ENCODE data around the gene RRAD. TPM values are rescaled to one million over a fixed set of nuclear protein-coding genes. Genes with fewer than 3 reads are reported as not detected.

The RRAD gene
- total and polyA plus RNA-seq, 2 of the 4 experiments (the other 2 are of a cell fraction) = 1.3 to 2.1 TPM

DNA sequence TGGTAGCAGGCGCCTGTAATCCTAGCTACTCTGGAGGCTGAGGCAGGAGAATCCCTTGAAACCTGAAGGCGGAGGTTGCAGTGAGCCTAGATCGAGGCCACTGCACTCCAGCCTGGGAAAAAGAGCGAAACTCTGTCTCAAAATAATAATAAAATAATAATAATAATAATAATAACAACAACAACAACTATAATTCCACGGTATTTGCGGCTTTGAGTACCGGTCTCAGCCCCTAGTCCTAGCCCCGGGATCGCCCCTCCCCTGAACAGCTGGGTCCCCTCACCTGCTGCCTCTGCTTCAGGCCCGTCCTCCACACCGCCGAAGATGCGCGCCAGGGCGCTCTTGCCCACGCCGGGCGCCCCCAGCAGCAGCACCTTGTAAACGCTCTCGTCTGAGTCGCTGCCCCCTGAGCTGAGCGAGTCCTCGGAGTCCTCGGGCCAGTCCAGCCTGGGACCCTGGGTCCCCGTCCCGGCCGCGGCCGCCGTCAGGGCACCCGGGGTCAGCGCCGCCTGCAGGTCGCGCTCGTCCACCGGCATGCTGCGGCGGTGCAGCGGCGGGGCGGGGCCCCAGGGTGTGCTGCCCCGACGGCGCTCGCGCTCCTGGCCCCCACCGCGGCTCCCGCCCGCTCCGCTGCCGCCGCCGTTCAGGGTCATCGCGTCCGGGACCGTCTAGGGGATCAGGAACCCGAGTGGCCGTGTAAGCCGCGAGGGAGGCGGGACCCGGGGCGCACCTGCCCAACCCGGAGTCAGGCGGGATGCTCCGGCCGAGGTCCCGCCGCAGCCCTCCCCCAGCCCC lies 611 bp downstream of the RRAD start:
- H3K14ac ChIP-seq (replicated peaks; ENCODE audit: low read depth, low read length) = no peak overlapping the region
- H3K36me3 ChIP-seq (ENCODE audit: control insufficient read depth, insufficient read depth, low read length) = no peaks in the 10 kb centered on the region
- peak overlapping the region; percentile 60 for H3K4me2 ChIP-seq (ENCODE audit: low read depth, low read length)
- DNase-seq (no peak), ATAC-seq (ENCODE audit: low read depth) (peak; percentile 48)
- no TSS peak for BruUV-seq (replicated peaks)
- H3K9ac ChIP-seq (ENCODE audit: low read depth, low read length) = no peak overlapping the region
- peak; percentile 19; the same call in 1 of the 2 replicates for TF ChIP-seq SMC3 (IDR thresholded peaks at IDR 0.05; ENCODE audit: low read depth, low read length)
- TF ChIP-seq, protein P1, sequence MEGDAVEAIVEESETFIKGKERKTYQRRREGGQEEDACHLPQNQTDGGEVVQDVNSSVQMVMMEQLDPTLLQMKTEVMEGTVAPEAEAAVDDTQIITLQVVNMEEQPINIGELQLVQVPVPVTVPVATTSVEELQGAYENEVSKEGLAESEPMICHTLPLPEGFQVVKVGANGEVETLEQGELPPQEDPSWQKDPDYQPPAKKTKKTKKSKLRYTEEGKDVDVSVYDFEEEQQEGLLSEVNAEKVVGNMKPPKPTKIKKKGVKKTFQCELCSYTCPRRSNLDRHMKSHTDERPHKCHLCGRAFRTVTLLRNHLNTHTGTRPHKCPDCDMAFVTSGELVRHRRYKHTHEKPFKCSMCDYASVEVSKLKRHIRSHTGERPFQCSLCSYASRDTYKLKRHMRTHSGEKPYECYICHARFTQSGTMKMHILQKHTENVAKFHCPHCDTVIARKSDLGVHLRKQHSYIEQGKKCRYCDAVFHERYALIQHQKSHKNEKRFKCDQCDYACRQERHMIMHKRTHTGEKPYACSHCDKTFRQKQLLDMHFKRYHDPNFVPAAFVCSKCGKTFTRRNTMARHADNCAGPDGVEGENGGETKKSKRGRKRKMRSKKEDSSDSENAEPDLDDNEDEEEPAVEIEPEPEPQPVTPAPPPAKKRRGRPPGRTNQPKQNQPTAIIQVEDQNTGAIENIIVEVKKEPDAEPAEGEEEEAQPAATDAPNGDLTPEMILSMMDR (conservative IDR thresholded peaks at IDR 0.05; ENCODE audit: low read depth, low read length) = peak; percentile 37
- TF ChIP-seq RAD21 (IDR thresholded peaks at IDR 0.05; ENCODE audit: low read length) = 0 out of 2 replicates have a peak, but pooled peaks have one; percentile 15
- TF ChIP-seq, protein P2, sequence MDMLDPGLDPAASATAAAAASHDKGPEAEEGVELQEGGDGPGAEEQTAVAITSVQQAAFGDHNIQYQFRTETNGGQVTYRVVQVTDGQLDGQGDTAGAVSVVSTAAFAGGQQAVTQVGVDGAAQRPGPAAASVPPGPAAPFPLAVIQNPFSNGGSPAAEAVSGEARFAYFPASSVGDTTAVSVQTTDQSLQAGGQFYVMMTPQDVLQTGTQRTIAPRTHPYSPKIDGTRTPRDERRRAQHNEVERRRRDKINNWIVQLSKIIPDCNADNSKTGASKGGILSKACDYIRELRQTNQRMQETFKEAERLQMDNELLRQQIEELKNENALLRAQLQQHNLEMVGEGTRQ (IDR thresholded peaks at IDR 0.05; ENCODE audit: low read depth, low read length) = no peak
- peaks cover 27% of the 10 kb centered on the region for H3K4me1 ChIP-seq (ENCODE audit: control insufficient read depth, insufficient read depth, low read length)
- no peak overlapping the region for H3K18ac ChIP-seq (ENCODE audit: low read depth, low read length)
- ChIA-PET POLR2A (ENCODE audit: unreplicated experiment) (no interaction called here), CTCF (no interaction called here)
- H3K4ac ChIP-seq (ENCODE audit: low read depth, low read length) = no peak overlapping the region; the same call in 1 of the 2 replicates
- peak overlapping the region; percentile 57 for H2AK9ac ChIP-seq (replicated peaks; ENCODE audit: low read depth, low read length, poor library complexity)
- in situ Hi-C loops (cut with MboI; ENCODE audit: low sequenced_read_pairs) = no loop called here
- 0 out of 2 replicates have a peak overlapping the region, but pooled peaks have one; percentile 15 for H3K23ac ChIP-seq (ENCODE audit: low read depth, low read length)
- H2AK5ac ChIP-seq (ENCODE audit: low read depth, low read length) = 0 out of 2 replicates have a peak overlapping the region, but pooled peaks have one; percentile 6
- H2AFZ ChIP-seq (replicated peaks; ENCODE audit: low read length, poor library complexity) = peak overlapping the region; percentile 88
- no peak overlapping the region for H4K91ac ChIP-seq (ENCODE audit: insufficient read depth, low read depth, low read length)
- 5% methylated on average over 48 of the region's 72 CpGs; no CpG with 5 or more reads in 1 of the 2 experiments for WGBS, 2 experiments (ENCODE audit: extremely low coverage in 2 of 2, insufficient read length in 1 of 2)
- H3K56ac ChIP-seq (ENCODE audit: extremely low read depth, insufficient read depth, low read length) = no peak overlapping the region
- no peak overlapping the region for H2BK120ac ChIP-seq (ENCODE audit: low read depth, low read length)
- no peak overlapping the region for H2BK5ac ChIP-seq (ENCODE audit: low read depth, low read length, poor library complexity, severe bottlenecking)
- no peak overlapping the region for H3K27ac ChIP-seq (ENCODE audit: insufficient read depth, low read length)
- peak overlapping the region in 1 of 2 experiments; percentile 14; a peak in 1 of 4 replicates for H4K8ac ChIP-seq (ENCODE audit: low read depth in 2 of 2, low read length in 2 of 2)
- H3K4me3 ChIP-seq (ENCODE audit: insufficient read depth, low read depth, low read length) = peak overlapping the region; percentile 50
- no peak overlapping the region for H4K5ac ChIP-seq (ENCODE audit: low read depth, low read length)
- no peak overlapping the region; the same call in 1 of the 2 replicates for H2BK20ac ChIP-seq (ENCODE audit: low read depth, low read length)
- no peaks in the 10 kb centered on the region for H3K79me1 ChIP-seq (ENCODE audit: low read depth in 1 of 2, low read length in 2 of 2)
- intact Hi-C loops (cut with micrococcal nuclease) = no loop called here
- H3K9me3 ChIP-seq (ENCODE audit: control insufficient read depth, insufficient read depth, low read length) = no peaks in the 10 kb centered on the region
- dilution Hi-C loops (cut with HindIII; ENCODE audit: low sequenced_read_pairs, unreplicated experiment) = no loop called here
- peaks cover 26% of the 10 kb centered on the region for H3K9me1 ChIP-seq (ENCODE audit: insufficient read depth, low read length)
- H4K20me1 ChIP-seq (ENCODE audit: insufficient read depth, low read length) = no peaks in the 10 kb centered on the region
- peaks cover 10% of the 10 kb centered on the region; the same call in 1 of the 2 replicates for H3K27me3 ChIP-seq (ENCODE audit: control insufficient read depth, insufficient read depth, low read length)
- no peak overlapping the region for H2BK15ac ChIP-seq (ENCODE audit: low read depth, low read length)

Measured in IMR-90 (cell line).